Ascending aorta (tissue), 2 donors: ENCODE data around the gene IQCF2. TPM values are rescaled to one million over a fixed set of nuclear protein-coding genes. Genes with fewer than 3 reads are reported as not detected.

Source experiments
- DNase-seq, 2 donors: peaks; one replicate each; pipeline ENCODE4 v3.0.0-alpha.2; 2019; ENCODE audit warnings: low spot score in 2 of 2
- H3K27ac ChIP-seq, 2 donors: fragments of 200-600 bp; sonication (generic); one replicate each; pipeline ENCODE4 v1.5.1; 2016 to 2017; ENCODE audit warnings: mild to moderate bottlenecking in 1 of 2
- H3K27me3 ChIP-seq: fragments of 200-600 bp; sonication (generic); one replicate; pipeline ENCODE4 v1.5.1; 2017
- H3K36me3 ChIP-seq, 2 donors: fragments of 200-600 bp; sonication (generic); one replicate each; pipeline ENCODE4 v1.5.1; 2016
- H3K4me1 ChIP-seq, 2 donors: fragments of 200-600 bp; sonication (generic); one replicate each; pipeline ENCODE4 v1.5.1; 2016 to 2017; ENCODE audit warnings: mild to moderate bottlenecking in 1 of 2
- H3K4me3 ChIP-seq, 2 donors: fragments of 200-600 bp; sonication (generic); one replicate each; pipeline ENCODE4 v1.5.1; 2016 to 2017; ENCODE audit warnings: mild to moderate bottlenecking in 1 of 2
- H3K9me3 ChIP-seq, 2 donors: fragments of 200-600 bp; sonication (generic); one replicate each; pipeline ENCODE4 v1.5.1; 2016
- CTCF ChIP-seq, 3 experiments: fragments of 200-600 bp in 2 of 3; fragments of 450-650 bp in 1 of 3; sonication (generic) in 2 of 3; IDR thresholded peaks; one replicate each; pipeline ENCODE4 v1.5.1; 2016 to 2019; ENCODE audit warnings: antibody characterized with exemption in 3 of 3, mild to moderate bottlenecking in 1 of 3, moderate library complexity in 1 of 3
- intact Hi-C: fragments of 100-400 bp; cut with DNase I; formaldehyde crosslinking; loops from one replicate; pipeline ENCODE4 v1.15.1; 2023
- total RNA-seq: library from RNA; depleted of rRNA; stranded (reverse); fragments of >200 nt; gene quantifications from one replicate; pipeline ENCODE4 v1.1.0, GENCODE V29; 2016

Gene IQCF2
- total RNA-seq, 1 donor from 2014 or later: not detected

GRCh38 chr3:51817375-51817774 lies 44.0 kb upstream of the IQCF2 start:
- Histone ChIP-seq H3K27me3 (peaks cover 4% of the 10 kb centered on the region), H3K36me3 (no peaks in the 10 kb centered on the region), H3K9me3 (no peaks in the 10 kb centered on the region), H3K4me3 (no peak overlapping the region), H3K27ac (no peak overlapping the region), H3K4me1 (no peaks in the 10 kb centered on the region)
- intact Hi-C loops: no loop called here
- DNase-seq: no peak
- no peak for TF ChIP-seq CTCF (IDR thresholded peaks at IDR 0.05)

GRCh38 chr3:51819151-51819550 lies 42.3 kb upstream of the IQCF2 start:
- Histone ChIP-seq H3K27ac (no peak overlapping the region), H3K9me3 (no peaks in the 10 kb centered on the region), H3K27me3 (peaks cover 4% of the 10 kb centered on the region), H3K36me3 (no peaks in the 10 kb centered on the region), H3K4me1 (no peaks in the 10 kb centered on the region), H3K4me3 (no peak overlapping the region)
- no peak for DNase-seq
- intact Hi-C loops: no loop called here
- no peak for TF ChIP-seq CTCF (IDR thresholded peaks at IDR 0.05)

GRCh38 chr3:51819709-51820406 lies 41.6 kb upstream of the IQCF2 start:
- Histone ChIP-seq H3K36me3 (no peaks in the 10 kb centered on the region), H3K4me3 (no peak overlapping the region), H3K9me3 (no peaks in the 10 kb centered on the region), H3K27ac (no peak overlapping the region), H3K4me1 (no peaks in the 10 kb centered on the region), H3K27me3 (peaks cover 4% of the 10 kb centered on the region)
- intact Hi-C loops: no loop called here
- TF ChIP-seq CTCF (IDR thresholded peaks at IDR 0.05): no peak
- DNase-seq: no peak

GRCh38 chr3:51828297-51828696 lies 33.1 kb upstream of the IQCF2 start:
- intact Hi-C loops: no loop called here
- no peak for TF ChIP-seq CTCF (IDR thresholded peaks at IDR 0.05)
- Histone ChIP-seq H3K36me3 (no peaks in the 10 kb centered on the region), H3K9me3 (no peaks in the 10 kb centered on the region), H3K4me1 (no peaks in the 10 kb centered on the region), H3K4me3 (no peak overlapping the region), H3K27ac (no peak overlapping the region), H3K27me3 (no peaks in the 10 kb centered on the region)
- DNase-seq: no peak

- no peak overlapping the region for H3K4me3 ChIP-seq
- no peaks in the 10 kb centered on the region for H3K36me3 ChIP-seq
- no peaks in the 10 kb centered on the region for H3K27me3 ChIP-seq
- no peaks in the 10 kb centered on the region for H3K9me3 ChIP-seq
- H3K4me1 ChIP-seq: no peaks in the 10 kb centered on the region
- no peak for TF ChIP-seq CTCF (IDR thresholded peaks at IDR 0.05)
- DNase-seq: no peak
- H3K27ac ChIP-seq: no peak overlapping the region
- intact Hi-C loops: no loop called here
Observed at GRCh38 chr3:51830345-51830744, 31.1 kb upstream of the IQCF2 start.
